Thoracic aorta (tissue), 2 donors: ENCODE measurements around the gene ERVW-1. TPM values are rescaled to one million over a fixed set of nuclear protein-coding genes. Genes with fewer than 3 reads are reported as not detected.
"Not testable (repeated sequence)": the region's sequence is repeated elsewhere in the genome, so short reads cannot be mapped to it uniquely, and the experiment has no call there.

Source experiments
- ATAC-seq: fragments of 150-250 bp; one replicate; pipeline ENCODE4 v1.8.0; 2017; ENCODE audit warnings: low read depth; ENCODE audit not compliant: insufficient number of reproducible peaks, low FRiP score
- DNase-seq: peaks from one replicate; pipeline ENCODE4 v3.0.0-alpha.2; 2020; ENCODE audit warnings: low spot score
- H3K27ac ChIP-seq, 2 donors: fragments of 200-600 bp; sonication (generic); 1 replicate in 1 of 2; 2 replicates in 1 of 2; pipeline ENCODE4 v1.5.1; 2016; ENCODE audit warnings: mild to moderate bottlenecking in 2 of 2, moderate library complexity in 2 of 2
- H3K27me3 ChIP-seq: fragments of 200-600 bp; sonication (generic); replicated peaks from 2 replicates; pipeline ENCODE4 v1.6.0; 2016; ENCODE audit warnings: mild to moderate bottlenecking; ENCODE audit not compliant: insufficient read depth
- H3K36me3 ChIP-seq: fragments of 200-600 bp; sonication (generic); one replicate; pipeline ENCODE4 v1.5.1; 2016
- H3K4me1 ChIP-seq, 2 donors: fragments of 200-600 bp; sonication (generic); 1 replicate in 1 of 2; 2 replicates in 1 of 2; pipeline versions ENCODE4 v1.5.1 to v1.6.0; 2016; ENCODE audit warnings: low read depth in 2 of 2, mild to moderate bottlenecking in 1 of 2; ENCODE audit not compliant: control insufficient read depth in 1 of 2
- H3K4me3 ChIP-seq: fragments of 200-600 bp; sonication (generic); 2 replicates; pipeline ENCODE4 v1.5.1; 2016; ENCODE audit warnings: mild to moderate bottlenecking
- H3K9me3 ChIP-seq: fragments of 200-600 bp; sonication (generic); 2 replicates; pipeline ENCODE4 v1.5.1; 2016
- CTCF ChIP-seq: fragments of 200-600 bp; sonication (generic); IDR thresholded peaks from one replicate; pipeline ENCODE4 v1.5.1; 2019; ENCODE audit warnings: antibody characterized with exemption
- total RNA-seq, 2 donors: library from RNA; depleted of rRNA; stranded (reverse); fragments of >200 nt; gene quantifications; one replicate each; pipeline versions ENCODE4 v1.1.0 to v1.2.3, GENCODE V29; 2016

Gene ERVW-1
- total RNA-seq, 2 donors from 2014 or later = not detected

- H3K9me3 ChIP-seq = no peaks in the 10 kb centered on the region
- H3K4me3 ChIP-seq = no peak overlapping the region
- TF ChIP-seq CTCF = no peak
- ATAC-seq (no peak), DNase-seq (no peak)
- H3K27ac ChIP-seq = no peak overlapping the region
- H3K27me3 ChIP-seq = no peaks in the 10 kb centered on the region
- H3K36me3 ChIP-seq = peaks cover 45% of the 10 kb centered on the region
- no peaks in the 10 kb centered on the region for H3K4me1 ChIP-seq
Observed at GRCh38 chr7:92456236-92456635, 21.5 kb downstream of the ERVW-1 start.

GRCh38 chr7:92451645-92452044, 26.1 kb downstream of the ERVW-1 start:
- TF ChIP-seq CTCF = no peak
- ATAC-seq (no peak), DNase-seq (no peak)
- no peak overlapping the region for H3K4me3 ChIP-seq
- H3K9me3 ChIP-seq = no peaks in the 10 kb centered on the region
- H3K27me3 ChIP-seq = no peaks in the 10 kb centered on the region
- no peak overlapping the region for H3K27ac ChIP-seq
- peaks cover 3 to 4% of the 10 kb centered on the region in 2 donors for H3K4me1 ChIP-seq
- peaks cover 46% of the 10 kb centered on the region for H3K36me3 ChIP-seq

GRCh38 chr7:92448205-92448747, 29.5 kb downstream of the ERVW-1 start:
- H3K4me1 ChIP-seq = peaks cover 3 to 4% of the 10 kb centered on the region in 2 donors
- peak overlapping the region; percentile 87 to 93 for H3K27ac ChIP-seq
- no peaks in the 10 kb centered on the region for H3K9me3 ChIP-seq
- peak overlapping the region; percentile 97 for H3K4me3 ChIP-seq
- H3K36me3 ChIP-seq = peaks cover 20% of the 10 kb centered on the region
- no peaks in the 10 kb centered on the region for H3K27me3 ChIP-seq
- TF ChIP-seq CTCF = no peak
- peak; percentile 8 for DNase-seq
- no peak for ATAC-seq

GRCh38 chr7:92447345-92448204, 30.2 kb downstream of the ERVW-1 start, which contains the start of gene GATAD1:
GATAD1 (plus strand) TSS chr7:92447482; CDS start chr7:92447730, 248 bp downstream.
- H3K27ac ChIP-seq = peak within 1 kb of the TSS; percentile 87 to 93
- DNase-seq = peak; percentile 62
- peak within 1 kb of the TSS; percentile 97 for H3K4me3 ChIP-seq
- peak; percentile 96 for ATAC-seq
- peak; percentile 92 for TF ChIP-seq CTCF
- peaks cover 3 to 4% of the 10 kb centered on the region in 2 donors for H3K4me1 ChIP-seq
- H3K36me3 ChIP-seq = peaks cover 13% of the 10 kb centered on the region
- no peaks in the 10 kb centered on the region for H3K9me3 ChIP-seq
- H3K27me3 ChIP-seq = no peaks in the 10 kb centered on the region

GRCh38 chr7:92446869-92447344, 30.8 kb downstream of the ERVW-1 start:
- Histone ChIP-seq H3K36me3 (peaks cover 8% of the 10 kb centered on the region), H3K4me1 (peaks cover 3 to 4% of the 10 kb centered on the region in 2 donors), H3K4me3 (peak overlapping the region; percentile 97), H3K27ac (peak overlapping the region; percentile 31 to 93), H3K27me3 (no peaks in the 10 kb centered on the region), H3K9me3 (no peaks in the 10 kb centered on the region)
- ATAC-seq (no peak), DNase-seq (no peak)
- no peak for TF ChIP-seq CTCF

GRCh38 chr7:92442720-92443119, 35.0 kb downstream of the ERVW-1 start:
- H3K4me3 ChIP-seq, H3K27me3 ChIP-seq, ATAC-seq, DNase-seq, H3K4me1 ChIP-seq, H3K9me3 ChIP-seq, H3K27ac ChIP-seq, H3K36me3 ChIP-seq: not testable (repeated sequence)
